Hepatocyte (in vitro differentiated cells): ENCODE results near the gene PAX5. TPM values are rescaled to one million over a fixed set of nuclear protein-coding genes. Genes with fewer than 3 reads are reported as not detected.

ENCODE experiments used
- DNase-seq: peaks from one replicate; pipeline ENCODE4 v3.0.0-alpha.2; 2016; ENCODE audit warnings: low spot score
- H2AFZ ChIP-seq: fragments of 200-600 bp; sonication (generic); 2 replicates; pipeline ENCODE4 v1.6.0; 2016; ENCODE audit warnings: antibody characterized with exemption, mild to moderate bottlenecking
- H3K27ac ChIP-seq: fragments of 200-600 bp; sonication (generic); 2 replicates; pipeline ENCODE4 v1.5.1; 2016; ENCODE audit warnings: mild to moderate bottlenecking
- H3K27me3 ChIP-seq: fragments of 200-600 bp; sonication (generic); 2 replicates; pipeline ENCODE4 v1.6.1; 2016
- H3K36me3 ChIP-seq: fragments of 200-600 bp; sonication (generic); replicated peaks from 2 replicates; pipeline ENCODE4 v1.5.1; 2016; ENCODE audit warnings: low read depth; ENCODE audit not compliant: insufficient read depth
- H3K4me1 ChIP-seq: fragments of 200-600 bp; sonication (generic); 2 replicates; pipeline ENCODE4 v1.5.1; 2016; ENCODE audit warnings: mild to moderate bottlenecking, moderate library complexity; ENCODE audit not compliant: insufficient read depth
- H3K4me2 ChIP-seq: fragments of 200-600 bp; sonication (generic); 2 replicates; pipeline ENCODE4 v1.6.0; 2016
- H3K4me3 ChIP-seq: fragments of 200-600 bp; sonication (generic); 2 replicates; pipeline ENCODE4 v1.5.1; 2016; ENCODE audit warnings: mild to moderate bottlenecking
- H3K79me2 ChIP-seq: fragments of 200-600 bp; sonication (generic); 2 replicates; pipeline ENCODE4 v1.6.0; 2017; ENCODE audit warnings: mild to moderate bottlenecking
- H3K9me2 ChIP-seq: fragments of 200-600 bp; sonication (generic); replicated peaks from 2 replicates; pipeline ENCODE4 v1.6.0; 2017; ENCODE audit warnings: mild to moderate bottlenecking; ENCODE audit not compliant: insufficient read depth
- H3K9me3 ChIP-seq: fragments of 200-600 bp; sonication (generic); 2 replicates; pipeline ENCODE4 v1.5.1; 2016; ENCODE audit warnings: low read depth, mild to moderate bottlenecking
- H4K20me1 ChIP-seq: fragments of 200-600 bp; sonication (generic); 2 replicates; pipeline ENCODE4 v1.6.0; 2016; ENCODE audit warnings: mild to moderate bottlenecking; ENCODE audit not compliant: insufficient read depth, poor library complexity, severe bottlenecking
- EZH2 ChIP-seq: fragments of 200-600 bp; sonication (generic); IDR thresholded peaks from 2 replicates; pipeline ENCODE4 v1.6.1; 2016; ENCODE audit warnings: antibody characterized with exemption, mild to moderate bottlenecking, borderline replicate concordance
- EZH2phosphoT487 ChIP-seq: fragments of 200-600 bp; sonication (generic); IDR thresholded peaks from one replicate; pipeline ENCODE4 v1.6.1; 2018; ENCODE audit warnings: antibody characterized with exemption, mild to moderate bottlenecking, low read depth, moderate library complexity; ENCODE audit not compliant: unreplicated experiment, severe bottlenecking
- whole genome bisulfite sequencing: methylation state at CpG from one replicate; pipeline ENCODE4 v1.1.6; 2016; ENCODE audit warnings: low lambda C conversion rate; ENCODE audit errors: missing lambda C conversion rate; 5-methylcytosine and 5-hydroxymethylcytosine counted together
- polyA plus RNA-seq: library from polyadenylated mRNA; unstranded; fragments of >200 nt; fragmentation: Nextera tagmentation; extraction: Ambion mirVana; gene quantifications from 2 replicates; pipeline ENCODE4 v1.2.1, GENCODE V29; 2016
- total RNA-seq: library from RNA; depleted of rRNA; stranded (reverse); fragments of >200 nt; gene quantifications from 2 replicates; pipeline ENCODE4 v1.2.3, GENCODE V29; 2014
- TF ChIP-seq, protein P1 (sequence below): fragments of 200-600 bp; sonication (generic); IDR thresholded peaks from 2 replicates; pipeline ENCODE4 v1.5.1; 2016; ENCODE audit warnings: antibody characterized with exemption, mild to moderate bottlenecking; ENCODE audit not compliant: poor library complexity

PAX5 gene
- total and polyA plus RNA-seq, 2 experiments from 2014 or later, result not detected

DNA sequence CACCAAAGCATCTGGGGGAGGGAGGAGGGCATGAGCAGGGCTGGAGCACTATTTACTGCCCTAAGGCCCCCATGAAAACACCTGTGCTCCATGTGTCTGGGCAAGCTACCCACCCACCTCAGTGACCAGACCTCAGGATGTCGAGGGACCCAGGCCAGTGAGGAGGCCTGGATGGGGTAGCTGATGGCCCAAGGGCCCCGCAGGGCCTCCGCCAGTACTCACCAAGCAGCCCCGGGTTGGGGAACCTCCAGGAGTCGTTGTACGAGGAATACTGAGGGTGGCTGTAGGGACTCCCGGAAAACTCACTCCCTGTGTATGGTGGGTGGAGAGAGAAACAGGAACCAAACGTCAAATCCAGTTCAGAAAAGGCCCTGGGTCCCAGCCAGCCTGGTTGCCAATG lies 187.4 kb downstream of the PAX5 start:
- Histone ChIP-seq H4K20me1 (no peaks in the 10 kb centered on the region), H3K79me2 (no peaks in the 10 kb centered on the region), H3K4me3 (no peak overlapping the region), H3K4me2 (no peak overlapping the region), H3K27me3 (no peaks in the 10 kb centered on the region), H3K36me3 (no peaks in the 10 kb centered on the region), H3K9me3 (no peaks in the 10 kb centered on the region), H3K9me2 (no peaks in the 10 kb centered on the region), H2AFZ (no peak overlapping the region), H3K27ac (no peak overlapping the region), H3K4me1 (no peaks in the 10 kb centered on the region)
- TF ChIP-seq, protein P1, sequence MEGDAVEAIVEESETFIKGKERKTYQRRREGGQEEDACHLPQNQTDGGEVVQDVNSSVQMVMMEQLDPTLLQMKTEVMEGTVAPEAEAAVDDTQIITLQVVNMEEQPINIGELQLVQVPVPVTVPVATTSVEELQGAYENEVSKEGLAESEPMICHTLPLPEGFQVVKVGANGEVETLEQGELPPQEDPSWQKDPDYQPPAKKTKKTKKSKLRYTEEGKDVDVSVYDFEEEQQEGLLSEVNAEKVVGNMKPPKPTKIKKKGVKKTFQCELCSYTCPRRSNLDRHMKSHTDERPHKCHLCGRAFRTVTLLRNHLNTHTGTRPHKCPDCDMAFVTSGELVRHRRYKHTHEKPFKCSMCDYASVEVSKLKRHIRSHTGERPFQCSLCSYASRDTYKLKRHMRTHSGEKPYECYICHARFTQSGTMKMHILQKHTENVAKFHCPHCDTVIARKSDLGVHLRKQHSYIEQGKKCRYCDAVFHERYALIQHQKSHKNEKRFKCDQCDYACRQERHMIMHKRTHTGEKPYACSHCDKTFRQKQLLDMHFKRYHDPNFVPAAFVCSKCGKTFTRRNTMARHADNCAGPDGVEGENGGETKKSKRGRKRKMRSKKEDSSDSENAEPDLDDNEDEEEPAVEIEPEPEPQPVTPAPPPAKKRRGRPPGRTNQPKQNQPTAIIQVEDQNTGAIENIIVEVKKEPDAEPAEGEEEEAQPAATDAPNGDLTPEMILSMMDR, result no peak
- no peak for TF ChIP-seq EZH2
- TF ChIP-seq EZH2phosphoT487, result no peak
- DNase-seq, result no peak
- WGBS, result 89% methylated on average over 8 of the region's 8 CpGs

DNA sequence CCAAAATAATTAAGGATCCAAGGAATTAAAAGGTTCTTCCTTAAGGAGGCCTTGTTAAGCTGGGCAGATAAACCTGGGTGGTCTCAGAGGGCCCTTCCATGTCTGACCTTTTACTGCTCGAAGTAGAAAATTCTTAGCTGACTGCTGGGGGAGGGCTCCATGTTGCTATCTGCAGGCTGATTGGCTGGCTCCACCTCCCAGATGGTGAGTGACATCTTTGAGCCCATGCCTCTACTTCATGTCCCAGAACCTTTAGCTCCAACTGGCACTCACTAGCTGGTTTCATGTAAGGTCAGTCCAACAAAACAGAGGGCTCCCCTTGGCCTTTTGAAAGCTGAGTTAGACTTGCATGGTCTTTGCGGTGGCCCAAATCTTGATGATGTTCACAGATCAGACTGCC lies 188.2 kb downstream of the PAX5 start:
- TF ChIP-seq, protein P1, result no peak
- no peak for TF ChIP-seq EZH2phosphoT487
- no peak for TF ChIP-seq EZH2
- H3K4me2 ChIP-seq, result no peak overlapping the region

DNA sequence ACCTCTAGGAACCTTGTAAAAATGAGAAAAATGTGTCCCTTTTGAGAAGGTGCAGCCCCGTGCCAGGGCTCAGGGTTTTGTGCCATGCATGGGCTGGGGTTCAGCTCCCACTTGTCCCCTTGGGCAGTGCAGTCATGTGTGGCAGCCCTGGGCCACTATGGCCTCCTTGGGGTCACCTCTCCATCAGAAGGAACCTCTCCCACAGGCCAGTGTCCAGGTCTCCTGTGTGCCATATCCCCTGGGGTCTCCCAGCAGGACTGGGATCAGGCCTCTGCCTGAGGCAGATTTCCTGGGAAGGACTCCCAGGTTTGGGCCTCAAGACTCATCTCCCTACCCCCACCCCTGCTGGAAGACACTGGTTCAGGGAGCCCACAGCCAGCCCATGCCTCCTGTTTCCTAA lies 189.1 kb downstream of the PAX5 start:
- TF ChIP-seq, protein P1, result no peak
- TF ChIP-seq EZH2 (no peak), EZH2phosphoT487 (no peak)
- H3K36me3 ChIP-seq, result no peaks in the 10 kb centered on the region
- WGBS, result 86% methylated on average over 1 of the region's 1 CpG

More for the DNA sequence above, 188.2 kb downstream of the PAX5 start:
- Histone ChIP-seq H3K9me3 (no peaks in the 10 kb centered on the region), H2AFZ (no peak overlapping the region), H3K4me3 (no peak overlapping the region), H3K79me2 (no peaks in the 10 kb centered on the region), H4K20me1 (no peaks in the 10 kb centered on the region), H3K9me2 (no peaks in the 10 kb centered on the region), H3K4me1 (no peaks in the 10 kb centered on the region), H3K36me3 (no peaks in the 10 kb centered on the region), H3K27me3 (no peaks in the 10 kb centered on the region), H3K27ac (no peak overlapping the region)
- DNase-seq, result no peak
- 83% methylated on average over 2 of the region's 2 CpGs for WGBS

DNA sequence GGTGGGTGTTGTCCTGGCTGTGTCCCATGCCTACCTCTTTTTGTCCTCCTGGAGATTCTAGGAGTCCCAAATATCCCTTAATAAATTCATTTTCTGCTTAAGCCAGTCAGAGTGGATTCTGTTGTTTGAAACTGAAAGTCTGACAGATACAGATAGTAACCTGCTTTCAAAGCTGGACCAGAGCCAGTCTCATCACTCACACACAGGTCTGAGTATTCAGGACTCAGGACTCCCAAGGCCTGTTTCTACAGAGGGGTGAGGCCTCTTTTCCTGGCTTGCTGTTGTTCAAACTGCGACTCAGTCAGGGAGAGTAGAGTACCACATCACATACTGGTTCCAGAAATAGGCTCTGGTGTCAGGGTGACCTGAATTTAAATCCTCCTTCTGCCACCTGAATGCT lies 190.1 kb downstream of the PAX5 start:
- TF ChIP-seq EZH2 (no peak), EZH2phosphoT487 (no peak)
- TF ChIP-seq, protein P1, result no peak
- Histone ChIP-seq H3K27ac (no peak overlapping the region), H3K9me3 (no peaks in the 10 kb centered on the region), H3K79me2 (no peaks in the 10 kb centered on the region), H3K4me2 (no peak overlapping the region), H3K4me3 (no peak overlapping the region), H3K36me3 (no peaks in the 10 kb centered on the region), H4K20me1 (no peaks in the 10 kb centered on the region), H2AFZ (no peak overlapping the region), H3K9me2 (no peaks in the 10 kb centered on the region), H3K4me1 (no peaks in the 10 kb centered on the region), H3K27me3 (no peaks in the 10 kb centered on the region)
- DNase-seq, result no peak
- WGBS, result 94% methylated on average over 1 of the region's 1 CpG

More for the DNA sequence above, 189.1 kb downstream of the PAX5 start:
- Histone ChIP-seq H3K9me2 (no peaks in the 10 kb centered on the region), H3K9me3 (no peaks in the 10 kb centered on the region), H3K27me3 (no peaks in the 10 kb centered on the region), H3K4me3 (no peak overlapping the region), H3K27ac (no peak overlapping the region), H3K4me1 (no peaks in the 10 kb centered on the region), H2AFZ (no peak overlapping the region), H4K20me1 (no peaks in the 10 kb centered on the region), H3K79me2 (no peaks in the 10 kb centered on the region), H3K4me2 (no peak overlapping the region)
- no peak for DNase-seq
